IMR-90 (cell line): ENCODE data around the gene SCGB1C1. TPM values are rescaled to one million over a fixed set of nuclear protein-coding genes. Genes with fewer than 3 reads are reported as not detected.

ENCODE experiments used
- ATAC-seq: fragments of 200-7000 bp; cut with Tn5 transposase; 2 replicates; pipeline ENCODE4 v1.9.1; 2020; ENCODE audit warnings: low read depth, mild to moderate bottlenecking, moderate library complexity
- BruUV-seq: library from RNA; stranded (reverse); fragments of 400-500 nt; replicated peaks from 2 replicates; lab custom pipeline; 2021; lab: Mats Ljungman, UMichigan
- CTCF ChIA-PET: fragments of 300-600 bp; formaldehyde crosslinking; extraction: SDS; loops from one replicate; lab custom pipeline; 2021; ENCODE audit warnings: antibody characterized with exemption; lab: Yijun Ruan, JAX
- POLR2A ChIA-PET: fragments of 300-600 bp; sonication (Branson Sonifier 250); formaldehyde crosslinking; loops from one replicate; lab custom pipeline; 2022; ENCODE audit warnings: antibody characterized with exemption; ENCODE audit not compliant: unreplicated experiment; lab: Charles Lee
- DNase-seq: peaks from one replicate; pipeline ENCODE4 v3.0.0; 2013
- H2AFZ ChIP-seq: replicated peaks from 2 replicates; pipeline ENCODE3; 2013; ENCODE audit warnings: low read length, mild to moderate bottlenecking; ENCODE audit not compliant: poor library complexity
- H2AK5ac ChIP-seq: 2 replicates; pipeline ENCODE4 v1.6.1; 2013; ENCODE audit warnings: low read depth, low read length, inconsistent platforms
- H2AK9ac ChIP-seq: replicated peaks from 2 replicates; pipeline ENCODE3; 2013; ENCODE audit warnings: mild to moderate bottlenecking, low read depth, low read length, moderate library complexity; ENCODE audit not compliant: poor library complexity
- H2BK120ac ChIP-seq: 2 replicates; pipeline ENCODE4 v1.6.1; 2013; ENCODE audit warnings: low read depth, low read length, inconsistent platforms
- H2BK15ac ChIP-seq: 3 replicates; pipeline ENCODE4 v1.6.1; 2013; ENCODE audit warnings: low read depth, low read length, inconsistent platforms
- H2BK20ac ChIP-seq: 2 replicates; pipeline ENCODE4 v1.6.1; 2013; ENCODE audit warnings: low read depth, mild to moderate bottlenecking, inconsistent platforms, low read length, moderate library complexity
- H2BK5ac ChIP-seq: 2 replicates; pipeline ENCODE4 v1.6.1; 2013; ENCODE audit warnings: mild to moderate bottlenecking, low read depth, low read length, inconsistent platforms; ENCODE audit not compliant: poor library complexity, severe bottlenecking
- H3K14ac ChIP-seq: replicated peaks from 2 replicates; pipeline ENCODE4 v1.6.1; 2013; ENCODE audit warnings: low read depth, low read length, inconsistent platforms
- H3K18ac ChIP-seq: 2 replicates; pipeline ENCODE4 v1.6.1; 2013; ENCODE audit warnings: low read depth, low read length, control low read depth
- H3K23ac ChIP-seq: 2 replicates; pipeline ENCODE4 v1.6.1; 2013; ENCODE audit warnings: low read depth, low read length, inconsistent platforms
- H3K27ac ChIP-seq: 2 replicates; pipeline ENCODE4 v1.5.1; 2013; ENCODE audit warnings: mild to moderate bottlenecking, control low read depth, low read length; ENCODE audit not compliant: insufficient read depth
- H3K27me3 ChIP-seq: 2 replicates; pipeline ENCODE4 v1.6.1; 2013; ENCODE audit warnings: low read length; ENCODE audit not compliant: control insufficient read depth, insufficient read depth
- H3K36me3 ChIP-seq: 2 replicates; pipeline ENCODE4 v1.6.1; 2013; ENCODE audit warnings: low read length, mixed read lengths; ENCODE audit not compliant: control insufficient read depth, insufficient read depth
- H3K4ac ChIP-seq: 2 replicates; pipeline ENCODE4 v1.6.1; 2013; ENCODE audit warnings: low read depth, low read length, inconsistent platforms
- H3K4me1 ChIP-seq: 2 replicates; pipeline ENCODE4 v1.6.1; 2013; ENCODE audit warnings: low read length, mixed read lengths; ENCODE audit not compliant: control insufficient read depth, insufficient read depth
- H3K4me2 ChIP-seq: 2 replicates; pipeline ENCODE4 v1.6.1; 2013; ENCODE audit warnings: low read depth, mild to moderate bottlenecking, control low read depth, low read length, moderate library complexity
- H3K4me3 ChIP-seq: 2 replicates; pipeline ENCODE4 v1.5.1; 2013; ENCODE audit warnings: low read depth, mild to moderate bottlenecking, control low read depth, low read length, moderate library complexity; ENCODE audit not compliant: insufficient read depth
- H3K56ac ChIP-seq: 2 replicates; pipeline ENCODE4 v1.6.1; 2013; ENCODE audit warnings: low read length, inconsistent platforms; ENCODE audit not compliant: insufficient read depth; ENCODE audit errors: extremely low read depth
- H3K79me1 ChIP-seq, 2 experiments: 2 replicates each; pipeline ENCODE4 v1.6.1; 2013; ENCODE audit warnings: low read length in 2 of 2, inconsistent platforms in 1 of 2, low read depth in 1 of 2
- H3K9ac ChIP-seq: 2 replicates; pipeline ENCODE4 v1.6.1; 2013; ENCODE audit warnings: low read depth, low read length, control low read depth
- H3K9me1 ChIP-seq: 2 replicates; pipeline ENCODE4 v1.6.1; 2013; ENCODE audit warnings: low read length, inconsistent platforms; ENCODE audit not compliant: insufficient read depth
- H3K9me3 ChIP-seq: 2 replicates; pipeline ENCODE4 v1.6.1; 2013; ENCODE audit warnings: low read length; ENCODE audit not compliant: control insufficient read depth, insufficient read depth
- H4K20me1 ChIP-seq: 2 replicates; pipeline ENCODE4 v1.6.1; 2013; ENCODE audit warnings: low read length, inconsistent platforms; ENCODE audit not compliant: insufficient read depth
- H4K5ac ChIP-seq: 2 replicates; pipeline ENCODE4 v1.6.1; 2013; ENCODE audit warnings: mild to moderate bottlenecking, low read depth, low read length, control low read depth
- H4K8ac ChIP-seq, 2 experiments: 2 replicates each; pipeline ENCODE4 v1.6.1; 2013; ENCODE audit warnings: low read depth in 2 of 2, low read length in 2 of 2, control low read depth in 1 of 2, inconsistent platforms in 1 of 2
- H4K91ac ChIP-seq: 2 replicates; pipeline ENCODE4 v1.6.1; 2013; ENCODE audit warnings: low read depth, low read length, inconsistent platforms; ENCODE audit not compliant: insufficient read depth
- FOS ChIP-seq: fragments of 150-350 bp; IDR thresholded peaks from 2 replicates; pipeline ENCODE4 v1.6.1; 2016; ENCODE audit warnings: low read depth, low read length
- RCOR1 ChIP-seq: IDR thresholded peaks from 2 replicates; pipeline ENCODE4 v1.6.1; 2012; ENCODE audit warnings: mild to moderate bottlenecking, low read length, improper control_type of control experiment; ENCODE audit not compliant: insufficient replicate concordance
- RFX5 ChIP-seq: IDR thresholded peaks from 2 replicates; pipeline ENCODE4 v1.8.0; 2012; ENCODE audit warnings: low read depth, mild to moderate bottlenecking, low read length, moderate library complexity
- WGBS, 2 experiments: methylation state at CpG; one replicate each; pipeline versions ENCODE4 v1.1.5 to v1.1.7; 2013; ENCODE audit warnings: missing lambda C conversion rate in 2 of 2; ENCODE audit not compliant: insufficient read length in 1 of 2; ENCODE audit errors: extremely low coverage in 2 of 2; 5-methylcytosine and 5-hydroxymethylcytosine counted together
- dilution Hi-C: fragments of 300-500 bp; cut with HindIII; formaldehyde crosslinking; loops from one replicate; pipeline ENCODE4 v1.14.3; 2018; ENCODE audit warnings: low sequenced_read_pairs; ENCODE audit not compliant: unreplicated experiment
- in situ Hi-C: fragments of 300-500 bp; cut with MboI; formaldehyde crosslinking; loops from 3 replicates; pipeline ENCODE4 v1.14.3; 2019; ENCODE audit warnings: low sequenced_read_pairs, inconsistent platforms, mixed read lengths
- intact Hi-C: fragments of 100-400 bp; cut with micrococcal nuclease; formaldehyde crosslinking; loops from 2 replicates; pipeline ENCODE4 v1.10.0; 2022
- polyA plus RNA-seq, 3 experiments: library from polyadenylated mRNA; depleted of rRNA; stranded (reverse); fragments of >200 nt; gene quantifications; 2 replicates each; pipeline ENCODE4 v1.2.3, GENCODE V29; 2012; ENCODE audit warnings: low replicate concordance in 1 of 3
- total RNA-seq: library from RNA; depleted of rRNA; stranded (reverse); fragments of >200 nt; gene quantifications from 2 replicates; pipeline ENCODE4 v1.2.3, GENCODE V29; 2012

SCGB1C1 gene
- total and polyA plus RNA-seq, 2 of the 4 experiments (the other 2 are of a cell fraction) = not detected

GRCh38 chr11:235609-235996, 42.7 kb downstream of the SCGB1C1 start:
- intact Hi-C loops = no loop called here

More at GRCh38 chr11:235609-235996, 42.7 kb downstream of the SCGB1C1 start:
- 0% methylated on average over 6 of the region's 13 CpGs; no CpG with 5 or more reads in 1 of the 2 experiments for whole genome bisulfite sequencing, 2 experiments
- H3K23ac ChIP-seq = peak overlapping the region; percentile 98
- H3K4me2 ChIP-seq = peak overlapping the region; percentile 98
- peaks cover 4% of the 10 kb centered on the region for H4K20me1 ChIP-seq
- no peak overlapping the region for H2BK15ac ChIP-seq
- peak overlapping the region; percentile 98 for H2AFZ ChIP-seq
- H3K9me1 ChIP-seq = no peaks in the 10 kb centered on the region
- peak overlapping the region; percentile 86 for H3K56ac ChIP-seq
- H3K79me1 ChIP-seq = peaks cover 8 to 47% of the 10 kb centered on the region in 2 experiments; a peak in 3 of 4 replicates
- H4K5ac ChIP-seq = peak overlapping the region; percentile 72
- peak; percentile 4 for ATAC-seq
- in situ Hi-C loops (no loop called here), dilution Hi-C loops (no loop called here)
- H3K9me3 ChIP-seq = no peaks in the 10 kb centered on the region
- H3K27ac ChIP-seq = peak overlapping the region; percentile 79
- peak overlapping the region; percentile 91 for H2AK9ac ChIP-seq
- no peaks in the 10 kb centered on the region for H3K27me3 ChIP-seq
- peaks cover 2% of the 10 kb centered on the region for H3K4me1 ChIP-seq
- peak overlapping the region; percentile 86 for H3K9ac ChIP-seq
- peak overlapping the region; percentile 14 to 91; a peak in 3 of 4 replicates for H4K8ac ChIP-seq
- H4K91ac ChIP-seq = peak overlapping the region; percentile 68
- H2AK5ac ChIP-seq = peak overlapping the region; percentile 67; the same call in 1 of the 2 replicates
- H2BK120ac ChIP-seq = 0 out of 2 replicates have a peak overlapping the region, but pooled peaks have one; percentile 49
- DNase-seq = peak; percentile 32
- ChIA-PET CTCF (interaction anchor here (0.5 kb wide), 1 partner anchor 11 kb away, joined by 4 read pairs; no protein-coding TSS in a partner anchor), POLR2A (no interaction called here)
- TF ChIP-seq FOS (no peak), RCOR1 (no peak), RFX5 (no peak)
- no TSS peak for BruUV-seq
- H3K14ac ChIP-seq = peak overlapping the region; percentile 99
- peak overlapping the region; percentile 88 for H3K4ac ChIP-seq
- H2BK20ac ChIP-seq = no peak overlapping the region
- peak overlapping the region; percentile 88 for H3K4me3 ChIP-seq
- H2BK5ac ChIP-seq = peak overlapping the region; percentile 84
- no peaks in the 10 kb centered on the region for H3K36me3 ChIP-seq
- H3K18ac ChIP-seq = peak overlapping the region; percentile 54
